SU-DHL-6 (cell line): ENCODE data around the gene PNPLA7.

Experiments
- CTCF ChIP-seq: fragments of 200-600 bp; sonication (generic); IDR thresholded peaks from one replicate; pipeline ENCODE4 v1.5.1; 2017; ENCODE audit warnings: antibody characterized with exemption, mild to moderate bottlenecking, low read length, moderate library complexity; ENCODE audit not compliant: insufficient read depth, poor library complexity, severe bottlenecking
- EZH2phosphoT487 ChIP-seq: fragments of 200-600 bp; sonication (generic), shearing (Covaris generic); conservative IDR thresholded peaks from 2 replicates; pipeline ENCODE4 v1.6.1; 2018; ENCODE audit warnings: mild to moderate bottlenecking, antibody characterized with exemption, low read length, moderate library complexity, mixed read lengths

GRCh38 chr9:137551264-137552021 lies 1.2 kb upstream of the PNPLA7 start, which contains the start of gene MRPL41:
- TF ChIP-seq CTCF (peak; percentile 24), EZH2phosphoT487 (no peak)
